Activated T-helper 2 cell treated with anti-CD3 and anti-CD28 coated beads, Interferon-gamma antibody, Interleukin-2, Interleukin-4, amounts not matched to agents 10 μg/mL and 5 μg/mL and 100 μg/mL, durations not matched to agents 14 hours and 24 hours and 36 hours (primary cell): Measurements from ENCODE around the gene ATF7. TPM values are rescaled to one million over a fixed set of nuclear protein-coding genes. Genes with fewer than 3 reads are reported as not detected.

ENCODE experiments used
- DNase-seq: peaks from one replicate; pipeline ENCODE4 v3.0.0; 2021; ENCODE audit warnings: low spot score
- H3K27ac Mint-ChIP-seq: one replicate; pipeline ENCODE4 v1.8.0; 2021; ENCODE audit warnings: mixed read lengths
- H3K27me3 Mint-ChIP-seq: one replicate; pipeline ENCODE4 v1.8.0; 2021; ENCODE audit warnings: low read depth, mixed read lengths
- H3K36me3 Mint-ChIP-seq: one replicate; pipeline ENCODE4 v1.8.0; 2021; ENCODE audit warnings: low read depth, mixed read lengths
- H3K4me1 Mint-ChIP-seq: one replicate; pipeline ENCODE4 v1.8.0; 2021; ENCODE audit warnings: low read depth, mixed read lengths
- H3K4me3 Mint-ChIP-seq: one replicate; pipeline ENCODE4 v1.8.0; 2021; ENCODE audit warnings: low read depth, mild to moderate bottlenecking, moderate library complexity, mixed read lengths
- H3K9me3 Mint-ChIP-seq: one replicate; pipeline ENCODE4 v1.8.0; 2021; ENCODE audit warnings: mixed read lengths
- intact Hi-C: fragments of 100-400 bp; cut with micrococcal nuclease; formaldehyde crosslinking; loops from one replicate; pipeline ENCODE4 v1.15.1; 2023
- total RNA-seq: library from RNA; stranded (reverse); gene quantifications from 2 replicates; pipeline ENCODE4 v1.2.3, GENCODE V29; 2022

ATF7 gene
- total RNA-seq, 1 donor from 2014 or later: 32.0 TPM

DNA sequence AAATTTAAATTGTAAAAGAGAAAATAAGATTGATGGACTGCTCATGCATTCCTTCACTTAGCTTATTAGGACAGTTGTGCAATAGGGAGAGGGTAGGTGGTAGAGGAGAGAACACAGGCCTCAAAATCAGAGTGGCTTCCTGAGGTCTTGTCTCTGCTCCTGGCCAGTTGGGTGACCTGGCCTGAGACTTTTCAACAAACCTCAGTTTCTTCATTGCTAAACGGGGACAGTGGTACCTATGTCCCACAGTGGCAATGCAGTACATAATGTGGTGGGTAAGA, 129.5 kb downstream of the ATF7 start:
- H3K4me3 Mint-ChIP-seq: no peak overlapping the region
- H3K27me3 Mint-ChIP-seq: no peaks in the 10 kb centered on the region
- no peak for DNase-seq
- H3K9me3 Mint-ChIP-seq: no peaks in the 10 kb centered on the region
- peaks cover 3% of the 10 kb centered on the region for H3K36me3 Mint-ChIP-seq
- H3K27ac Mint-ChIP-seq: no peak overlapping the region
- intact Hi-C loops: no loop called here
- peaks cover 33% of the 10 kb centered on the region for H3K4me1 Mint-ChIP-seq

DNA sequence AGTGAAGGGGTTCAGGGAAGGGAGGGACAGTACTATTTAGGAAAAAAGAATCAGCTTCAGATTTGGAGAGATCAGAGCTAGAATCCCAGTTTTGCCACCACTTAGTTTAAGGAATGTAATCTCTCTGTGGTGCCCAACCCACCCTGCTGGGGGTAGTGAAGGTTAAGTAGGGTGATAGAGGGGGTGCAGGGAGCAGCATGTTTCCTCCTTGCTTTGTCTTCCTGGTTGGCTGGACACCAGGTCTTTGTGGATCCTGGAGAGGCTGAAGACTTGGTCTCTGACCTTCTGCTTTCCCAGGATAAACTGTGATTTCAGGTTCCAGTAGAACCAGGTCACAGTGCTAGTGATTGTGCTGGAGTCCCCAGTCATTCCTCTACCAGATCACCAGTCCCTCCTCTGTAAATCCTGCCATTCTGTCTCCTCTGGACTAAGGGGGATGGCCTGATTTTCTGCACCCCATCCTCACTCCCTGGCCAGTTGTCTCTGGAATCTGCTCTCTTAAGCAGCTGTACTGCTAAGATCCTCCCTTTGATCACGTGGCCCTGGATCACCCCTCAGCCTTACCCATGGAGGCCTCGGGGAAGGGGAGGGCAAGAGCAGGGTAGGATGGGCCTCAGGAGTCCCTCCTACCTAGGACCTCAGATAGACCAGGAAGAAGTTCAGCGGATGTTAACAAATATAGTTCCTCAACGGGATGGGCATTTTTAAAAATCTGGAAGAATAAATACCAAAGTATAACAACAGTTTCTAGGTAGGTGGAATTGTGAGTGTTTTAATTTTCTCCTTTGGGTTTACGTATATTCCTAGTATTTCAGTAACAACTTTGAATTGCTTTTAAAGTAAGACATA, 130.1 kb downstream of the ATF7 start:
- no peaks in the 10 kb centered on the region for H3K27me3 Mint-ChIP-seq
- H3K36me3 Mint-ChIP-seq: peaks cover 3% of the 10 kb centered on the region
- H3K27ac Mint-ChIP-seq: no peak overlapping the region
- intact Hi-C loops: no loop called here
- no peak overlapping the region for H3K4me3 Mint-ChIP-seq
- no peak for DNase-seq
- H3K4me1 Mint-ChIP-seq: peaks cover 33% of the 10 kb centered on the region
- no peaks in the 10 kb centered on the region for H3K9me3 Mint-ChIP-seq

DNA sequence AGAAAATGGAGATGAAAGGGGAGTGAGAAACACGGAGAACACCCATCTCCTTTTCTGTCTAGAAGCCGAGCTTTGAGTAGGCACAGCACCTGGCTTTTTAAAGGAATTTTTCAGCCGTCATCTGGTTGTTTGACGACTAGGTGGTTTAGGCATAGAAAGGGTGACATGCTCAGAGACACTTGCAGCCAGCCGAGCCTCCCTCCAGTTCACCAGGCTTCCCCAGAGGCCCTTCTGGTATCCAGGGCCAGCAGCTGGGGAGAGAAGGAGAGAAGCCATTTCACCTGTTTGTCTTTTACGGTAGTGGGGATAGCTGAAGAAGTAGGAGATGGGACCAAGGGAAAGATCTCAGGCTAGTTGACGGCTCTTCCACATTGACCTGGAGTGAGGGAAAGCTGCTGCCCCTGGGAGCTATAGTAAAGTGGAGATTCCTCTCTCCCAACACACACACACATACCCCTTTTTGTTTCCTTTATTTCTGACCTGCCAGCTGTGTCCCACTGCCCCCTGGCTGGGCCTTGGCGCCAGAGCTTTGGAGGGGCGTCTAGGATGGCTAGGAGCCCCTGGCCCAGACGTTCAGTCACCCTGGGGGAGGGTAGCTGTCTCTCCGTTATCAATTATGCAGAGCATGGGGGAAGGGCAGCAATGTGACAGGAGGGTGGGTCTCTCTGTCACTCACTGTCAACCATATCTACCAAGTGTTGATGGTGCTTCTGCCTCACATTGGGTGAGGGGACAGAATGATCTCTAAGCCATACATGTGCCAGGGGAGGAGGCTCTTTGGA, 132.4 kb downstream of the ATF7 start:
- H3K9me3 Mint-ChIP-seq: no peaks in the 10 kb centered on the region
- H3K4me1 Mint-ChIP-seq: peaks cover 23% of the 10 kb centered on the region
- H3K27ac Mint-ChIP-seq: peak overlapping the region; percentile 51
- H3K36me3 Mint-ChIP-seq: peaks cover 6% of the 10 kb centered on the region
- intact Hi-C loops: loop anchor here (1.0 to 2.0 kb wide), 2 partner anchors 8 to 15 kb away; partner anchors contain the start of gene TARBP2
- H3K27me3 Mint-ChIP-seq: no peaks in the 10 kb centered on the region
- peak overlapping the region; percentile 89 for H3K4me3 Mint-ChIP-seq
- DNase-seq: no peak

DNA sequence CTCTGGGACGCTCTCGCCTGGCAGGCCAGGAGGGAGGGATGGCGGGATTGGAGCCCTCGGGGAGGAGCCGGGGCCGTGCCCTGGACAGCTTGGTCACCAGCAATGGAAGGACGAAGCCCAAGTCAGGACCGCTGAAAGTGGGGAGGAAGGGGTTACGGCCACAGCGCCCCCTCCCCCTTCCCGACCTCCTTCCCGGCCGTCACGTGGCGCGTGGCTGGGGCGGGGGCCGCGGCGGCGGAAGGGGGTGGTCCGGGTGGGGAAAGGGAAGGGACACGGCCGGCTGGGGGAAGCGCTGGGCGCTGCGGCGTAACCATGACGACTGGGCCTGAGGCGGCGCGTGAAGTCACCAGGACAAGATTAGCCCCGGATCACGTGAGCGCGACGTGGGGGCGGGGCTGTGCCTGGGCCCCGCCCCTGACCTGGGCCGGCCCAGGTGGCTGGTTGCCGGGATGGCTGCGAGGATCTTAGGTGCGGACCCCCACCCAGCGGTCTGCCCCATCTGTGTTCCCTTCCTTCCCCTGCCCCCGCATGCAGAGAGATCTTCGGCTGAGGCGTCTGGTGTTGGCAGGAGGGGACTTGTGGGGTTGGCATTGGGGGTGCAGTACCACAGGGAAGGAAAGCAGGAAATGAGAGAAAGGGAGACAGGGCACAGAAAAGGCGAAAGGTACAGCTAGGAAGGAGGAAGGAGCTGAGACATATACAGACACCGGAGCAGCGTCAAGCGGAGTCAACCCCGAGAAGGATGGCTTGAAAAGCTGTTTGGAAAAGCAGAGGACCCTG, 133.2 kb downstream of the ATF7 start:
- H3K36me3 Mint-ChIP-seq: peaks cover 6% of the 10 kb centered on the region
- peak overlapping the region; percentile 89 for H3K4me3 Mint-ChIP-seq
- intact Hi-C loops: loop anchor here (1.0 to 2.0 kb wide), 2 partner anchors 8 to 14 kb away; partner anchors contain the start of gene TARBP2
- H3K9me3 Mint-ChIP-seq: no peaks in the 10 kb centered on the region
- peaks cover 17% of the 10 kb centered on the region for H3K4me1 Mint-ChIP-seq
- peak overlapping the region; percentile 51 for H3K27ac Mint-ChIP-seq
- DNase-seq: peak; percentile 82
- no peaks in the 10 kb centered on the region for H3K27me3 Mint-ChIP-seq

DNA sequence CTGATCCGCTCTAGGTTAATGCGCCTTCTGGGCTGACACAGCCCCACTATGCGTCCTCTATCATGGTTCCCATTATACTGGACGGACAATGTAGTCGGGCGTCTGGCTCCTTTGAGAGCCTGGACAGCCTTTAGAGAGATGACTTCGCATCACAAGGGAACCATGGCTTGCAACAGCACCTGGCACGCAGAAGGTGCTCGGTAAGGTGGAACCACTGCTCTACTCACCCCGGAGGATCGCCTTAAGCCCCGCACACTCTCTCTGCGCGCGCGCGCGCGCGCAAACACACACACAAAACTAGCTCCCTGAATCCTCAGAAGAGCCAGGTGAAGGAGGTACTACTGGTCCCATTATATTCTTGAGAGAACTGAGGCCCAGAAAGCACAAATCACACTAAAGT, 134.0 kb downstream of the ATF7 start:
- no peaks in the 10 kb centered on the region for H3K9me3 Mint-ChIP-seq
- H3K36me3 Mint-ChIP-seq: peaks cover 11% of the 10 kb centered on the region
- no peak for DNase-seq
- H3K4me3 Mint-ChIP-seq: peak overlapping the region; percentile 73
- peaks cover 11% of the 10 kb centered on the region for H3K4me1 Mint-ChIP-seq
- H3K27me3 Mint-ChIP-seq: no peaks in the 10 kb centered on the region
- no peak overlapping the region for H3K27ac Mint-ChIP-seq
- intact Hi-C loops: loop anchor here (2.0 kb wide), 1 partner anchor 13 kb away; no protein-coding TSS in a partner anchor

DNA sequence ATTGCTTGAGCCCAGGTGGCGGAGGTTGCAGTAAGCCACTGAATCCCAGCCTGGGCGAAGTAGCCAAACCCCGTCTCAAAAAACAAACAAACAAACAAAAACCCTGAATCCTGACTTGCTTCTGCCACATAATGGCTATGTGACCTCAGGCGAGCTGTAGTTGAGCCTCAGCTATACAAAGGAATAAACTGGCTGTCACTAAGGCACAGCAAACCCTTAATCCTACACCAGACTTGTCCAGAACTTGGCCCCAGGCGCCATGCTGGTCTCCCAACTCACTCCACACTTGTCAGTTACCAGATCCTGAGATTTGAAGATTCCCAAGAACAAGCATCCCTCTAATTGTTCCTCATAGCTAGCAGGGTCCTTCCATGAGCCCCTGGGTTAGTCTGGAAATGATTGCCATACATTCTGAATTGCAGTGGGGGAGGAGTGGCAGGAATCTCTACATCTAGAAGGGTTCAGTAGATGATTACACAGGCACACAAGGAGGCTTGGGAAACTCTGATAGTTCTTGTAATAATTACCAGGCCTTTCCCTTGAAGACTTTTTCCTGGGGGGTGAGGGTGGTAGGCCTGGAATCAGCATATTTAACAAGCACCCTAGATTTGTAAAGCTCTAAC, 136.8 kb downstream of the ATF7 start:
- no peak overlapping the region for H3K27ac Mint-ChIP-seq
- H3K27me3 Mint-ChIP-seq: no peaks in the 10 kb centered on the region
- DNase-seq: no peak
- H3K9me3 Mint-ChIP-seq: no peaks in the 10 kb centered on the region
- intact Hi-C loops: no loop called here
- no peak overlapping the region for H3K4me3 Mint-ChIP-seq
- H3K36me3 Mint-ChIP-seq: peaks cover 28% of the 10 kb centered on the region
- H3K4me1 Mint-ChIP-seq: peaks cover 11% of the 10 kb centered on the region

DNA sequence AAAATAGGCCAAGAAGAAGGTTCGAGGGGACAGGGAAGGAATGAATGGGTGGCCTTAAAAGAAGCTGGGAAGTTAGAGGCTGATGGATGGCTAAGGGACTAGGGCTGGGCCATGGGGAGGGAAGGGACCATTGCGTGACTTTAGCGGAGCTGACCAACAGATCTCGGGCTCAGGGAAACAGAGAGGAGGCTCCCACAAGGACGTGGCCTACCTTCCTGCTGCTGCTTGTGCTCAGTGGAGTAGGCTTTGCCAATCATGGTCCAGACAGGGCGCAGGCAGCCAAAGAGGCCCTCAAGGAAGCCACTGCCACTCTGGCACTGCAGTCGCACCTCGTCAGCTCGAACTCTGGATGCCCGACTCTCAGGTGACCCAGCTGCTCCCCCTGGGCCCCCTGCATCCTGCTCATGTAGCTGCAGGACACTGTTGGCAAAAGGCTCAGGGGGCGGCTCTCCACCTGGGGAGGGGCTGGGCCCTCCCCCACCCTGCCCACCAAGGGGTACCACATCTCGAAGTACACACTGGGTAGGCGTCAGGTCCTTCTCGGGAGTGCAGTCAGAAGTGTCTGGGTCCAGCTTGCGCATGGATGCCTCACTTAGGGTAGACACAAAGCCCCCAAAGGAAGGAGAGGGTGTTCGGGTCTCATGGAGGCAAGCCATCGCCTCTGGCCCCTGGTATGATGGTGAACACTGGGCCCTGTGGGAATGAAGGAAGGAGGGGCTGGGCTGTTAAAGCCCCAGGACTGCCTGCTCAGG, 139.3 kb downstream of the ATF7 start:
- Mint-ChIP-seq H3K27ac (no peak overlapping the region), H3K36me3 (peaks cover 49% of the 10 kb centered on the region), H3K9me3 (no peaks in the 10 kb centered on the region), H3K4me3 (no peak overlapping the region), H3K27me3 (no peaks in the 10 kb centered on the region), H3K4me1 (no peaks in the 10 kb centered on the region)
- intact Hi-C loops: no loop called here
- no peak for DNase-seq

DNA sequence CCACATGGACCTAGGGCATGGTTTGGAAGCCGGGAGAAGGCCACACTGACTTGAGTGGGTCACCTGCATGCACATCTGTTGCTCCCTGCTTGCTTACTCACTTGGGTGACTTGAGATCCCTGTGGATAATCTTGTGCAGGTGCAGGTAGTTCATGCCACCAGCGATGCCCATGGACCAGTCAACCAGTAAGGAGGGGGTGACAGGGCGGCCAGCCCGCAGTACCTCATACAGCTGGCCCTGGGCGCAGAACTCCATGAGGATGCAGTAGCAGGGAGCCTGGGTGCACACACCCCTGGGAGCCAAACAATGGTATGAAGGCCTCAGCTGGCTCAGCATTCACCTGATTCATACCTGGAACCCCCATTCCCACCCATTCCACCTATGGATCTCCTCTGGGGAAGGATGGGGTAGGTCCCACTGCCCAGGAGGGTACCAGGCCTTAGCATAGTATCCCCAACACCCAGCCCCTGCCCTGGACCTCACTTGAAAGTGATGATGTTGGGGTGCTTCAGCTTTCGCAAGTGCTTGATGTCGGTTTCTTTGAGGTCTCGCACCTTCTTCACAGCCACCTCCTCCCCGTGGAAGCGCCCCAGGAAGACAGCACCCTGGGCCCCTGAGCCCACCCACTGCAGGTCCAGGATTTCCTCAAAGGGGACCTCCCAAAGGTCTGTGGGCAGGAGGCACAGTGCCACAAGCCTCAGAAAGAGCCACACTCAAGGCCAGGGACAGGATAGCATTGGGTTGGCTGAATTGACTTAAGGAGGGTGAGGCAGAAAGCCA, 140.0 kb downstream of the ATF7 start:
- intact Hi-C loops: no loop called here

DNA sequence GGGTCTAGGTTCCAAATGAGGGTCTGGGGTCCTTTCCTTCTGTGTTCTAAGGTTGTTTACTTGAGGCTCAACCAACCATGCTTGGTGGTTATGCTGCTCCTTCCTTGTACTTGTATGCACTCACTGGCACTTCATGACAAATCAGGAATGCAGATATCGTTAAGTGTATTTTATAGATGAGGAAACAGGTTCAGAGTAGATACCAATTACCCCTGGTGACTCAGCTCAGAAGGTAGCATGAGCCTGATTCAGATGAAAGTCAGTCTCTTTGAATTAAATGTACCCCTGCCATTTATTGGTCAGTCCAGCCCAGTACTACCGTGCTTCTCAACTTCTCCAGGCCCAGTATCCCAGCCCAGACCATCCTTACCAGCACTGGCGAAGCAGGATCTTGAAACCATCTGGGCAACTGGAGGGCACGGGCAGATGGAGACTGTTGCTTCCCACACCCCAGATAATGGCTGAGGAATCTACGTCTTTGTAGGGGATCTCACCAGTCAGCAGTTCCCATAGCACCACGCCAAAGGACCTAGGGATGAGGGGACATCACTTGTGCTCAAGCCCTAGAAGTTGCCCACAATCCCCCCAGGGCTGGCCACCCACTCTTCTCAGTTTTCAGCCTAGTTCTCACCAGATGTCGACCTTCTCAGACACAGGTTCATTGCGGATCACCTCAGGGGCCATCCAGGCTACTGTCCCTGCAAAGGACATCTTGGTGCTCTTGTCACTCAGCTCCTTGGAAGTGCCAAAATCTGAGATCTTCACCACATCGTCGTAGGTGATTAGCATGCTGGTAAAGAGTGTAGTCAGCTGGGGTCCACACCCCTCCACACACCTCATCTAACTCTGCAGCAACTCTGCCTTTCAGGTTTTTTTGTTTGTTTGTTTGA, 141.3 kb downstream of the ATF7 start:
- intact Hi-C loops: no loop called here
- Mint-ChIP-seq H3K4me3 (no peak overlapping the region), H3K4me1 (no peaks in the 10 kb centered on the region), H3K27me3 (no peaks in the 10 kb centered on the region), H3K9me3 (no peaks in the 10 kb centered on the region), H3K27ac (no peak overlapping the region), H3K36me3 (peaks cover 62% of the 10 kb centered on the region)
- DNase-seq: no peak

More for the DNA sequence above, 140.0 kb downstream of the ATF7 start:
- no peak overlapping the region for H3K27ac Mint-ChIP-seq
- H3K27me3 Mint-ChIP-seq: no peaks in the 10 kb centered on the region
- no peak for DNase-seq
- H3K9me3 Mint-ChIP-seq: no peaks in the 10 kb centered on the region
- no peaks in the 10 kb centered on the region for H3K4me1 Mint-ChIP-seq
- H3K36me3 Mint-ChIP-seq: peaks cover 55% of the 10 kb centered on the region
- H3K4me3 Mint-ChIP-seq: no peak overlapping the region

DNA sequence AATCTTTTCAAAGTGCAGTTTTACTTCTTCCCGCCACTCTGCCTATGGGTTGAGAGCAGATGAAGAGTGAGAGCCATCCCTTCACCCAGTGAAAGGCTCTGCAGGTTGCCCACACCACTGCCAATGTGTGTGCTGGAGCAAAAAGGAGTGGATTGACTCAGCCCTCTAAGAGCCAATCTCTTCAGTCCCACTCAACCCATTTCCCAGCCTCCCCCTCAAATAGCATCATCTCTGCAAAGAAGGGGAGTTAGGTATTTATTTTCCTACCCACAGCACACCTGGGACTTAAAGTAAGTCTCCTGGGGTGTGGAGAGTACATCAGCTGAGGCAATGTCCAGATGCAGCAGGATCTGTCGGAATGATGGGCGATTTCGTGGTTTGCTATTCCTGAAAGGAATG, 142.2 kb downstream of the ATF7 start:
- intact Hi-C loops: no loop called here
- Mint-ChIP-seq H3K27ac (peak overlapping the region; percentile 36), H3K36me3 (peaks cover 68% of the 10 kb centered on the region)

More for the DNA sequence above, 142.2 kb downstream of the ATF7 start:
- no peak for DNase-seq
- no peaks in the 10 kb centered on the region for H3K9me3 Mint-ChIP-seq
- no peak overlapping the region for H3K4me3 Mint-ChIP-seq
- H3K4me1 Mint-ChIP-seq: no peaks in the 10 kb centered on the region
- H3K27me3 Mint-ChIP-seq: no peaks in the 10 kb centered on the region
